Body of pancreas (tissue), 4 donors: ENCODE results near the gene GLYAT.
"Not testable (repeated sequence)": the region's sequence is repeated elsewhere in the genome, so short reads cannot be mapped to it uniquely, and the experiment has no call there.

Experiments
- CTCF ChIP-seq, 7 experiments: fragments of 450-650 bp in 4 of 7; fragments of 200-600 bp in 3 of 7; sonication (generic) in 3 of 7; IDR thresholded peaks; one replicate each; pipeline ENCODE4 v1.5.1; 2016 to 2019; ENCODE audit warnings: antibody characterized with exemption in 7 of 7
- POLR2A ChIP-seq, 3 donors: fragments of 450-650 bp; IDR thresholded peaks; one replicate each; pipeline ENCODE4 v1.6.1; 2016; ENCODE audit warnings: antibody characterized with exemption in 3 of 3, mild to moderate bottlenecking in 2 of 3

GRCh38 chr11:58696825-58697224, 34.9 kb downstream of the GLYAT start:
- not testable (repeated sequence) for TF ChIP-seq CTCF, POLR2A (IDR thresholded peaks at IDR 0.05)
